Calu3 (cell line): ENCODE results near the gene PBRM1. TPM values are rescaled to one million over a fixed set of nuclear protein-coding genes. Genes with fewer than 3 reads are reported as not detected.

Experiments used
- BruUV-seq: library from RNA; stranded (reverse); fragments of 400-500 nt; replicated peaks from 2 replicates; lab custom pipeline; 2021; lab: Mats Ljungman, UMichigan
- CTCF ChIA-PET: fragments of 300-600 bp; sonication (Branson Sonifier 250); formaldehyde crosslinking; loops from one replicate; lab custom pipeline; 2022; ENCODE audit warnings: antibody characterized with exemption; lab: Charles Lee
- DNase-seq: peaks from one replicate; pipeline ENCODE4 v3.0.0; 2022
- H3K27ac Mint-ChIP-seq: one replicate; pipeline ENCODE4 v1.8.0; 2022; ENCODE audit warnings: mixed read lengths; ENCODE audit not compliant: unreplicated experiment
- H3K27me3 Mint-ChIP-seq: one replicate; pipeline ENCODE4 v1.8.0; 2022; ENCODE audit warnings: mixed read lengths; ENCODE audit not compliant: unreplicated experiment
- H3K36me3 Mint-ChIP-seq: one replicate; pipeline ENCODE4 v1.8.0; 2022; ENCODE audit warnings: mild to moderate bottlenecking, moderate library complexity, mixed read lengths; ENCODE audit not compliant: insufficient read depth, unreplicated experiment
- H3K4me1 Mint-ChIP-seq: one replicate; pipeline ENCODE4 v1.8.0; 2022; ENCODE audit warnings: mild to moderate bottlenecking, low read depth, mixed read lengths; ENCODE audit not compliant: unreplicated experiment
- H3K4me3 Mint-ChIP-seq: one replicate; pipeline ENCODE4 v1.8.0; 2022; ENCODE audit warnings: mild to moderate bottlenecking, low read depth, moderate library complexity, mixed read lengths; ENCODE audit not compliant: unreplicated experiment
- H3K9me3 Mint-ChIP-seq: one replicate; pipeline ENCODE4 v1.8.0; 2022; ENCODE audit warnings: low read depth, mixed read lengths; ENCODE audit not compliant: unreplicated experiment
- intact Hi-C: fragments of 100-400 bp; cut with micrococcal nuclease; formaldehyde crosslinking; loops from one replicate; pipeline ENCODE4 v1.10.0; 2022; ENCODE audit not compliant: unreplicated experiment
- total RNA-seq: library from RNA; stranded (reverse); gene quantifications from 2 replicates; pipeline ENCODE4 v1.2.3, GENCODE V29; 2022
- TF ChIP-seq, protein P1 (sequence below): fragments of 200-600 bp; IDR thresholded peaks from one replicate; pipeline ENCODE4 v1.8.0; 2022; ENCODE audit warnings: antibody characterized with exemption; ENCODE audit not compliant: unreplicated experiment

PBRM1 gene
- total RNA-seq, 1 experiment from 2014 or later, result 54.9 TPM

DNA sequence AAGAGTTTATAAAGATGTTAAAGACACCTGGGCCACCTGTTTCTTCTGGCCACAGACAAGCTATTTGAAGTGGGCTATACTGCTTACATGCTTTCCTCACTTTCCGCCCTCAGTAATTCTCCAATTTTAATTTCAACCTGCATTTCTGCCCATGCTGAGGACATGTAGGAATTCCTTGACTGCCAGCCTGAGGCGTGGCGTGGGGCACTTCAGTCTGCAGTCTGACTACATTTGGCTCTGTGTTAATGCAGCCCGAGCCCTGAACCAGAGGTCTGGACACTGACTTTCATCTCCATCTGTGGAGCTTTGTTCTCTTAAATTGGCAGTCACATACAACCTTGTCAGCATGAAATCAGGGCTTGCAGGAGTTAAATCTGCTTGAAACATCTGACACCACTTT is 140.8 kb downstream of the PBRM1 start:
- intact Hi-C loops, result no loop called here
- DNase-seq, result no peak
- CTCF ChIA-PET, result no interaction called here
- TF ChIP-seq, protein P1, sequence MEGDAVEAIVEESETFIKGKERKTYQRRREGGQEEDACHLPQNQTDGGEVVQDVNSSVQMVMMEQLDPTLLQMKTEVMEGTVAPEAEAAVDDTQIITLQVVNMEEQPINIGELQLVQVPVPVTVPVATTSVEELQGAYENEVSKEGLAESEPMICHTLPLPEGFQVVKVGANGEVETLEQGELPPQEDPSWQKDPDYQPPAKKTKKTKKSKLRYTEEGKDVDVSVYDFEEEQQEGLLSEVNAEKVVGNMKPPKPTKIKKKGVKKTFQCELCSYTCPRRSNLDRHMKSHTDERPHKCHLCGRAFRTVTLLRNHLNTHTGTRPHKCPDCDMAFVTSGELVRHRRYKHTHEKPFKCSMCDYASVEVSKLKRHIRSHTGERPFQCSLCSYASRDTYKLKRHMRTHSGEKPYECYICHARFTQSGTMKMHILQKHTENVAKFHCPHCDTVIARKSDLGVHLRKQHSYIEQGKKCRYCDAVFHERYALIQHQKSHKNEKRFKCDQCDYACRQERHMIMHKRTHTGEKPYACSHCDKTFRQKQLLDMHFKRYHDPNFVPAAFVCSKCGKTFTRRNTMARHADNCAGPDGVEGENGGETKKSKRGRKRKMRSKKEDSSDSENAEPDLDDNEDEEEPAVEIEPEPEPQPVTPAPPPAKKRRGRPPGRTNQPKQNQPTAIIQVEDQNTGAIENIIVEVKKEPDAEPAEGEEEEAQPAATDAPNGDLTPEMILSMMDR, result no peak
- no peaks in the 10 kb centered on the region for H3K36me3 Mint-ChIP-seq
- H3K4me3 Mint-ChIP-seq, result no peak overlapping the region
- no TSS peak for BruUV-seq
- H3K27me3 Mint-ChIP-seq, result no peaks in the 10 kb centered on the region
- H3K27ac Mint-ChIP-seq, result no peak overlapping the region
- H3K4me1 Mint-ChIP-seq, result peaks cover under 1% of the 10 kb centered on the region
- no peaks in the 10 kb centered on the region for H3K9me3 Mint-ChIP-seq

GRCh38 chr3:52541050-52541449 is 144.7 kb downstream of the PBRM1 start:
- peaks cover 30% of the 10 kb centered on the region for H3K36me3 Mint-ChIP-seq
- TF ChIP-seq, protein P1, result no peak
- H3K9me3 Mint-ChIP-seq, result no peaks in the 10 kb centered on the region
- H3K27me3 Mint-ChIP-seq, result no peaks in the 10 kb centered on the region
- H3K4me3 Mint-ChIP-seq, result no peak overlapping the region
- peaks cover 28% of the 10 kb centered on the region for H3K4me1 Mint-ChIP-seq
- DNase-seq, result no peak
- intact Hi-C loops, result no loop called here
- CTCF ChIA-PET, result no interaction called here
- BruUV-seq, result no TSS peak
- H3K27ac Mint-ChIP-seq, result no peak overlapping the region

GRCh38 chr3:52539010-52539653 is 146.6 kb downstream of the PBRM1 start:
- peak overlapping the region; percentile 22 for H3K4me3 Mint-ChIP-seq
- CTCF ChIA-PET, result interaction anchor here (0.5 to 0.9 kb wide), 3 partner anchors 11 to 67 kb away, joined by 4 to 5 read pairs (median 4); no protein-coding TSS in a partner anchor
- no peak for DNase-seq
- H3K27me3 Mint-ChIP-seq, result no peaks in the 10 kb centered on the region
- H3K9me3 Mint-ChIP-seq, result no peaks in the 10 kb centered on the region
- H3K27ac Mint-ChIP-seq, result peak overlapping the region; percentile 34
- H3K4me1 Mint-ChIP-seq, result peaks cover 28% of the 10 kb centered on the region
- TF ChIP-seq, protein P1, result no peak
- no TSS peak for BruUV-seq
- peaks cover 38% of the 10 kb centered on the region for H3K36me3 Mint-ChIP-seq
- intact Hi-C loops, result loop anchor here (10.0 kb wide), 1 partner anchor 146 kb away; the partner anchor contains the start of genes GNL3 and PBRM1

DNA sequence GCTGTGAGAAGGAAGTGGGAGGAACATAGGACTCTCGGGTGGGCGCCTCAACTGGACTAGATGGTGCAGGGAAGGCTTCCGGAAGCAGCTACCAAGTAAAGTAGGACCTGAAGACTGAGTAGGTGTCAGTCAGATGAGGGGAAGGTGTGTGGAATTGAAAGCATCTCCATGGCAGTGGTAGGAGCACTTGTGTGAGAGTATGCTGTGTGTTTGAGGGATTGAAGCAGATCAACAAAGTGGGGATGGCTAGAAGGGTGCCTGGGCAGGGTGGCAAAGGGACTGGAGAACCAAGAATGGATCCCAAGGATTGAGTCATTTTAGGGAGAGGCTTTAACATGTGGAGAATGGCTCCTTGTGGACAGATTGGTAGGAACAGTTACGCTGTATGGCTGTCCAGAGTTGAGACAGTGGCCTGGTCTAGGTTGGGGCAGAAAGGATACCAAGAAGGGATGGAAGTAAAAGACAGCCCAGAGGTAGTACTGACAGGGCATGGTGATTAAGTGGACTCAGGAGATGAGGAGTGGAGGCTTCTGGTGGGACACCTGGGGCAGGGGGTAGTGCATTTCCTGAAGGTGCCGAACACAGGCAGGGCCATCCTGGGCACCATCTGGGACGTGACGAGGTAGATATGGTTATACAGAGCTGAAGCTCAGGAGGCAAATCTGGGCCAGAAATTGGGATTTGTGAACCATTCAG is 147.8 kb downstream of the PBRM1 start:
- TF ChIP-seq, protein P1, result no peak
- no peaks in the 10 kb centered on the region for H3K9me3 Mint-ChIP-seq
- no peaks in the 10 kb centered on the region for H3K27me3 Mint-ChIP-seq
- peaks cover 28% of the 10 kb centered on the region for H3K4me1 Mint-ChIP-seq
- H3K27ac Mint-ChIP-seq, result peak overlapping the region; percentile 42
- no peak for DNase-seq
- CTCF ChIA-PET, result no interaction called here
- intact Hi-C loops, result loop anchor here (10.0 kb wide), 1 partner anchor 147 kb away; the partner anchor contains the start of genes GNL3 and PBRM1
- H3K4me3 Mint-ChIP-seq, result peak overlapping the region; percentile 74
- no TSS peak for BruUV-seq
- H3K36me3 Mint-ChIP-seq, result peaks cover 46% of the 10 kb centered on the region
